DOHH2 (cell line): ENCODE measurements around the gene GDF2.

Experiments
- H3F3A ChIP-seq: fragments of 200-600 bp; sonication (generic), shearing (Covaris generic); 2 replicates; pipeline ENCODE4 v1.6.0; 2016; ENCODE audit warnings: antibody characterized with exemption, mild to moderate bottlenecking; ENCODE audit not compliant: control insufficient read depth, insufficient read depth
- H3K27ac ChIP-seq: fragments of 200-600 bp; sonication (generic); 2 replicates; pipeline ENCODE4 v1.5.1; 2014; ENCODE audit warnings: low read depth, mild to moderate bottlenecking, low read length, moderate library complexity
- H3K27me3 ChIP-seq: fragments of 200-600 bp; sonication (generic); 2 replicates; pipeline ENCODE4 v1.6.1; 2014; ENCODE audit warnings: mild to moderate bottlenecking, low read length, mixed read lengths; ENCODE audit not compliant: control insufficient read depth
- H3K36me3 ChIP-seq: fragments of 200-600 bp; sonication (generic); 2 replicates; pipeline ENCODE4 v1.6.1; 2014; ENCODE audit warnings: mild to moderate bottlenecking, low read length, moderate library complexity, mixed read lengths; ENCODE audit not compliant: control insufficient read depth
- H3K4me1 ChIP-seq: fragments of 200-600 bp; sonication (generic); 2 replicates; pipeline ENCODE4 v1.6.1; 2014; ENCODE audit warnings: mild to moderate bottlenecking, low read length, mixed read lengths; ENCODE audit not compliant: control insufficient read depth
- H3K4me2 ChIP-seq: fragments of 200-600 bp; sonication (generic); 2 replicates; pipeline ENCODE4 v1.6.0; 2014; ENCODE audit warnings: mild to moderate bottlenecking, low read length, moderate library complexity
- H3K4me3 ChIP-seq: fragments of 200-600 bp; sonication (generic); 2 replicates; pipeline ENCODE4 v1.5.1; 2014; ENCODE audit warnings: mild to moderate bottlenecking, low read length, mixed read lengths
- H3K79me2 ChIP-seq: fragments of 200-600 bp; sonication (generic); 2 replicates; pipeline ENCODE4 v1.6.1; 2014; ENCODE audit warnings: mild to moderate bottlenecking, low read length, mixed read lengths; ENCODE audit not compliant: control insufficient read depth
- H3K9me2 ChIP-seq: fragments of 200-600 bp; sonication (generic); replicated peaks from 2 replicates; pipeline ENCODE4 v1.6.1; 2014; ENCODE audit warnings: mild to moderate bottlenecking, low read length, mixed read lengths; ENCODE audit not compliant: control insufficient read depth
- H3K9me3 ChIP-seq: fragments of 200-600 bp; sonication (generic); 2 replicates; pipeline ENCODE4 v1.6.1; 2014; ENCODE audit warnings: antibody characterized with exemption, low read length, mixed read lengths; ENCODE audit not compliant: control insufficient read depth, insufficient read depth
- H4K20me1 ChIP-seq: fragments of 200-600 bp; sonication (generic); 2 replicates; pipeline ENCODE4 v1.6.0; 2014; ENCODE audit warnings: low read depth, mild to moderate bottlenecking, antibody characterized with exemption, low read length, moderate library complexity; ENCODE audit not compliant: control insufficient read depth, insufficient read depth
- EZH2phosphoT487 ChIP-seq: fragments of 200-600 bp; sonication (generic); IDR thresholded peaks from 2 replicates; pipeline ENCODE4 v1.6.1; 2017; ENCODE audit warnings: borderline replicate concordance, mild to moderate bottlenecking, antibody characterized with exemption, low read length, moderate library complexity, mixed read lengths
- TF ChIP-seq, protein P1 (sequence below): fragments of 200-600 bp; sonication (generic); IDR thresholded peaks from one replicate; pipeline ENCODE4 v1.5.1; 2014; ENCODE audit warnings: antibody characterized with exemption, mild to moderate bottlenecking, low read depth, low read length; ENCODE audit not compliant: poor library complexity, severe bottlenecking

Gene GDF2

DNA sequence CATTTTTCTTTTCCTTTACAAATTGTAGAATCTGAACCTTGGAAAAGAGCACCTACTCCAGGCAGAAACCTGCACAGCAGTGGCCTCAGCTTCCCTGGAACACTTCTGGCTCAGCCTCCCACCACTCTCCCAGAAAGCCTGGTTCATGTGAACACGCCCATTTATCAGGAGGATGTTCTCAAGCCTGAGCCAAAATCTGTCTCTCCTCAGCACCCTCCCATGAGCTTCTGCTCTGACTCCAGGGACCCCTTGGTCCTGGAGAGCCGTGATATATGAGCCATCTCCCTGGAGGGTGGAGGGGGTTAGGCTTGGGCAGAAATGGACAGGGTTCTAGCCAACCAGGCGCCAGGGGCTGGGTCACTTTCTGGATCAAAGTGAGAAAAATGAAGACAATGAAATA, 10.1 kb downstream of the GDF2 start:
- no peaks in the 10 kb centered on the region for H3K4me1 ChIP-seq
- no peaks in the 10 kb centered on the region for H3K79me2 ChIP-seq
- H3K4me2 ChIP-seq = no peak overlapping the region
- H4K20me1 ChIP-seq = no peaks in the 10 kb centered on the region
- H3K4me3 ChIP-seq = no peak overlapping the region
- no peaks in the 10 kb centered on the region for H3K9me2 ChIP-seq
- H3K9me3 ChIP-seq = peaks cover 3% of the 10 kb centered on the region; the same call in 1 of the 2 replicates
- no peak for TF ChIP-seq EZH2phosphoT487
- TF ChIP-seq, protein P1, sequence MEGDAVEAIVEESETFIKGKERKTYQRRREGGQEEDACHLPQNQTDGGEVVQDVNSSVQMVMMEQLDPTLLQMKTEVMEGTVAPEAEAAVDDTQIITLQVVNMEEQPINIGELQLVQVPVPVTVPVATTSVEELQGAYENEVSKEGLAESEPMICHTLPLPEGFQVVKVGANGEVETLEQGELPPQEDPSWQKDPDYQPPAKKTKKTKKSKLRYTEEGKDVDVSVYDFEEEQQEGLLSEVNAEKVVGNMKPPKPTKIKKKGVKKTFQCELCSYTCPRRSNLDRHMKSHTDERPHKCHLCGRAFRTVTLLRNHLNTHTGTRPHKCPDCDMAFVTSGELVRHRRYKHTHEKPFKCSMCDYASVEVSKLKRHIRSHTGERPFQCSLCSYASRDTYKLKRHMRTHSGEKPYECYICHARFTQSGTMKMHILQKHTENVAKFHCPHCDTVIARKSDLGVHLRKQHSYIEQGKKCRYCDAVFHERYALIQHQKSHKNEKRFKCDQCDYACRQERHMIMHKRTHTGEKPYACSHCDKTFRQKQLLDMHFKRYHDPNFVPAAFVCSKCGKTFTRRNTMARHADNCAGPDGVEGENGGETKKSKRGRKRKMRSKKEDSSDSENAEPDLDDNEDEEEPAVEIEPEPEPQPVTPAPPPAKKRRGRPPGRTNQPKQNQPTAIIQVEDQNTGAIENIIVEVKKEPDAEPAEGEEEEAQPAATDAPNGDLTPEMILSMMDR = no peak
- no peaks in the 10 kb centered on the region for H3K36me3 ChIP-seq
- no peaks in the 10 kb centered on the region for H3F3A ChIP-seq
- no peak overlapping the region for H3K27ac ChIP-seq
- no peaks in the 10 kb centered on the region for H3K27me3 ChIP-seq

DNA sequence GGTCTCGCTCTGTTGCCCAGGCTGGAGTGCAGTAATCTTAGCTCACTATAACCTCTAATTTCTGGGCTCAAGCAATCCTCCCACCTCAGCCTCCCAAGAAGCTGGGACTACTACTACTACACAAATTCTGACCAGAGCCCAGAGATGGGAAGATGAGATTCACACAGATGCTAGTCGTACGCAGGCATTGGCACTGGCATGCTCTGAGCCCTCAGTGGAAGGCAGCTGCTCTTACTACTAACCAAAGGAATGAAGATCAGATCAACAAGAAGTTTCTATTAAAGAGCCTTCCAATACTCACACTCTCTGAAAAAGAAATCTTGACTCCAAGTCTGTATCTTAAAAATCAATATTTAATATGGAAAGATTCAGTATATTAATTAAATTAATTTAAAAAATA, 10.7 kb downstream of the GDF2 start:
- Histone ChIP-seq H3F3A (no peaks in the 10 kb centered on the region), H3K27ac (no peak overlapping the region), H3K9me3 (peaks cover 3% of the 10 kb centered on the region; the same call in 1 of the 2 replicates), H3K4me1 (no peaks in the 10 kb centered on the region), H4K20me1 (no peaks in the 10 kb centered on the region), H3K27me3 (no peaks in the 10 kb centered on the region), H3K9me2 (no peaks in the 10 kb centered on the region), H3K79me2 (no peaks in the 10 kb centered on the region), H3K36me3 (no peaks in the 10 kb centered on the region), H3K4me2 (no peak overlapping the region), H3K4me3 (no peak overlapping the region)
- TF ChIP-seq, protein P1 = no peak
- no peak for TF ChIP-seq EZH2phosphoT487

DNA sequence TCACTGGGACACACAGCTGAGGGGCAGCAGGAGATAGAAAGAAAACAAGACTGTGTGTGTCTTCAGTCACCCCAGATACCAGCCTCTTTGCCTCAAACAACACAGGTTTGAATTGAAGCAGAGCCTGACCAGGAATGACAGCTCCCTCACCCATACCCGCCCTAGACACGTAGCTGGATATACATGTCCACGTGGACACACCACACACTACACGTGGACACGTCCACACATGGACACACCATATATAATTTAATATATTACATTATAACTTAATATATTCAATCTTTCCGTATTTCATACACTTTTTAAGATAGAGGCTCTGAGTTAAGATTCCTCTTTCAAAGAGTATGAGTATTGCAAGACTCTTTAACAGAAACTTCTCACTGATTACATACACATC, 11.3 kb downstream of the GDF2 start:
- H3F3A ChIP-seq = no peaks in the 10 kb centered on the region
- H3K27ac ChIP-seq = no peak overlapping the region
- H3K36me3 ChIP-seq = no peaks in the 10 kb centered on the region
- H3K4me2 ChIP-seq = no peak overlapping the region
- H3K4me3 ChIP-seq = no peak overlapping the region
- H3K4me1 ChIP-seq = no peaks in the 10 kb centered on the region
- H3K79me2 ChIP-seq = no peaks in the 10 kb centered on the region
- H4K20me1 ChIP-seq = no peaks in the 10 kb centered on the region
- no peaks in the 10 kb centered on the region; the same call in 1 of the 2 replicates for H3K9me3 ChIP-seq
- TF ChIP-seq, protein P1 = no peak
- no peak for TF ChIP-seq EZH2phosphoT487
- no peaks in the 10 kb centered on the region for H3K9me2 ChIP-seq
- no peaks in the 10 kb centered on the region for H3K27me3 ChIP-seq
